LoVo (cell line): ENCODE data around the gene EPHB3.

Source experiments
- DNase-seq: peaks from one replicate; pipeline ENCODE4 v3.0.0-alpha.2; 2016; ENCODE audit warnings: low spot score

The EPHB3 gene

DNA sequence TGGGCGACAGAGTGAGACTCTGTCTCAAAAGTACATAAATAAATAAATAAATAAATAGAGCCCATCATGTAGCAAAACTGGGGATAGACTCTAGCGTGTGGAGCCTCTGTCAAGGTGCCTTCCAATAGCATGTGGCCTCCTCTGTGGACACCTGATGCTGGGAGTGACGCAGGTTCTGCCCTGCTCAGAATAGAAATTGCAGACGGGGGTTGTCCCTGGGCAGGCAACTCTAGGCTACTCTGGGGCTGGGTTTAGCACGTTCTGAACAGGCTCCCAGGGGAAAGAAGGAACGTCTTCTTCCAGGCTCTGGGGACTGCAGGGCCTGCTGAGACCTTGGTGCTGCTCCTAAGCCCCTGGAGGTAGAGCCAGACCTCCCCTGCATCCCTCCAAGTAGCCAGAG, 65.3 kb downstream of the EPHB3 start:
- no peak for DNase-seq

DNA sequence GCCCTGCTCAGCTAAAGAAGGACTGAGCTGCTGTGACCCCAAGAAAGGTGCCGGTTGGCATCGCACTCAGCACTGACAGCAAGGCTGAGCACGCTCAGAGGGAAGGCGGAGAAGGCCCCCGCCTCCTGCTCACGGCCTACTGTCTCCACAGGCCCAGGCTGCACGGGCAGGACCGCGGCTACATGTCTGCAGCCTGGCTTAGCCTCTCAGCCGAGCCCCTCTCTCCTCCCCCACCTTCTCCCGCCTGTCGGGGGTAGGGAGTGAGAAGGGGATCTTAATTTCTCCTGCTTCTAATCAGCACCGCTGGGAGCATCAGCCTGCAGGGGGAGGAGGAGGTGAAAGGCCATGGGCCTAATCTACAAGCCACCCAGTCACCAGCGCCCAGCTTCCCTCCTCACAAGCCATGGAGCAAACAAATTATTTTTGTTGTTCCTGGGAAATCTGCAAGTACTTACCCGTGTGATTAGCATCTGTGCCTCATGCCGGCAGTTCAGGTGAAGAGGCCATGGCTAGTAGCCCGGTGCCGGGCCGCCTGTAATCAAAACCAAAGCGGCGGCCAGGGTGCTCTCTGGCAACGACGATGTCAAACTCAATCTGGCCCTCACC, 68.1 kb downstream of the EPHB3 start:
- DNase-seq, result no peak

DNA sequence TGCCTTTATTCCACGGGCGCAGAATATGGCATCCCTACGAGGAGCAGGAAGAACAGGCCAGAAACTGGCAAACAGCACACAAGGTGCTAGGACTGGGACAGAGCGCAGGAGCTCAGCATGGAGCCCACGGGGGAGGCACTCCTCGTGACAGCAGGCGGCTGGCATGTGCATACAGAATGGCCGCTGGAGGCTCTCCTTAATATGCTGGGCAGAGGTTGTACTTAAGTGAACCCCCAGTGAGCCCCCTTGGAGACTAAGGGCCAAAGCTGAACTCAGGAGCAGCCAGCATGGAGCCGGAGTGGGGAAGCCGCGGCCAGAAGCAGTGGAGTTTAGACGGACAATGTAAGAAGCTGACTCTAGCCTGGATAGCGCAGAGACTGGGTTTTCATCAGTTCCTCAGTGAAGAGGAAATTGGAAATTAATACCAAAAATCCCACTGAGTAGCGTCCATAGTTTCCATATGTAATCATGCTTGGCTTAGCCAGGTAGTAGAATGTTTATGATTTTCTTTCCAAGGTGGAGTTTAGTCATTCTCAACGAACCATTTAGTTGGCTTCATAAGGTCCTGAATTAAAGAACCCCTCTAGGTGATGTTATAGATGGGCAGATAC, 69.4 kb downstream of the EPHB3 start:
- no peak for DNase-seq

DNA sequence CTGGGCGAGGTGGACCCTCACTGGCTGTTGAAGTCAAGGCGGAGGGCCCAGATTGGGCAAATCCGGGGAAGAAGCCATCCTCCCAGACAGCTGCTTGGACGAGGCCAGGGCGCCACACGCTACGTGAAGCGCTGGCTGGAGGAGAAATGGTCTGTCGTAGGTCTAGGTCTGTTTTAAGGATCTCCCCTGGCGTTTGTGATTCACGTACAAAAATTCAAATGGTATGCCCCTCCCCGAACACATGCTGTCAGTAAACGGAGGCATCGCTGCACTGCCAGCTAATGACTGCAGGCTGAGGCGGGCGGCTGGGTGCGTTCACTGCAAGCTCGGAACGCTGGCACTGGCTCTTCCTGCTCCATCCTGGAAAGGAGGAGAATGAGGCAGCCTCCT, 69.9 kb downstream of the EPHB3 start:
- DNase-seq, result no peak
